Stomach (tissue), 4 donors: Measurements from ENCODE around the gene ADISSP.

Experiments
- EP300 ChIP-seq: sonication (generic); formaldehyde crosslinking; IDR thresholded peaks from one replicate; pipeline ENCODE4 v1.6.1; 2017; ENCODE audit warnings: antibody characterized with exemption
- POLR2A ChIP-seq, 4 donors: fragments of 450-650 bp; IDR thresholded peaks; one replicate each; pipeline ENCODE4 v1.6.1; 2016; ENCODE audit warnings: antibody characterized with exemption in 4 of 4, control low read depth in 2 of 4, mild to moderate bottlenecking in 1 of 4, moderate library complexity in 1 of 4
- POLR2AphosphoS5 ChIP-seq, 3 donors: sonication (generic); formaldehyde crosslinking; IDR thresholded peaks; one replicate each; pipeline ENCODE4 v1.6.1; 2016; ENCODE audit warnings: antibody characterized with exemption in 3 of 3
- TF ChIP-seq, protein P1 (sequence below), 7 experiments: fragments of 450-650 bp in 4 of 7; fragments of 200-600 bp in 3 of 7; sonication (generic) in 3 of 7; IDR thresholded peaks; one replicate each; pipeline ENCODE4 v1.5.1; 2016 to 2019; ENCODE audit warnings: antibody characterized with exemption in 7 of 7, control low read depth in 2 of 7, mild to moderate bottlenecking in 1 of 7

DNA sequence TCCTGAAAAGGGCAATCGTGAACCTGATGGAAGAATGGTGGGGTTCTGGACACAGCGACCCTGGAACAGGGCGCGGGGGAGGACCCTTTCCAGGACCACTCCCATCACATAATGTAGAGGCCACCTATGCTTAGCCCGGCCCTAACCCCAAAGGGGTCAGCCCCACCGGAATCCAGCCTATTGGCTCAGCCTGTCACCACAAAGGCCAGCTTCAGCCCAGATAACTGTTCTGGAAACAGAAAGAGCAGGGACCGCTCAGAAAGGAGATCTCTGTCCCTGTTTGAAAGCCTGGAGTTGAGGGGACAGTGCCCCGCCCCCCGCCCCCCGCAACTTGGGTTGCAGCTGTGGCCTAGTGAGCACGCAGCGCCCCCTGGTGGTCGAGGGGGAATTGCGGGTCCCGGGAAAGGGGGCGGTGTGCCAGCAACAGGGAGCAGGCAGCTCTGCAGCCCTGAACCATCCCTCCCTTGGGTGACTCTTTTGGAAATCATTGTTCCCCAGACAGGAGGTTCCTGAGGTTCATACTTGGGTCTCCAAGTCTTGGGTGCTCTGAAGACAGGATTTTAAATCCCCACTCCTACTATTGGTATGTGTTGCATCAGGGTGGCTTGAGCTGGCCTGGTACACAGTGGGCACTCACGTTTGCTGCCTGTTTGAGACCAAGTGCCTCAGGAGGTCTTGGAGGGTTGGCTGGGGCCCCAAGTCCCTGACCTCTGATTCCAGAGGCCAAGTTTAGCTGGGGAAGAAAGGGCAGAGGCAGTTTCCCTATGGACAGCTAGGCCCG, 56.7 kb downstream of the ADISSP start:
- TF ChIP-seq POLR2A (IDR thresholded peaks at IDR 0.05) (no peak), EP300 (no peak), POLR2AphosphoS5 (IDR thresholded peaks at IDR 0.05) (peak in 1 of 3 donors; percentile 23)
- TF ChIP-seq, protein P1, sequence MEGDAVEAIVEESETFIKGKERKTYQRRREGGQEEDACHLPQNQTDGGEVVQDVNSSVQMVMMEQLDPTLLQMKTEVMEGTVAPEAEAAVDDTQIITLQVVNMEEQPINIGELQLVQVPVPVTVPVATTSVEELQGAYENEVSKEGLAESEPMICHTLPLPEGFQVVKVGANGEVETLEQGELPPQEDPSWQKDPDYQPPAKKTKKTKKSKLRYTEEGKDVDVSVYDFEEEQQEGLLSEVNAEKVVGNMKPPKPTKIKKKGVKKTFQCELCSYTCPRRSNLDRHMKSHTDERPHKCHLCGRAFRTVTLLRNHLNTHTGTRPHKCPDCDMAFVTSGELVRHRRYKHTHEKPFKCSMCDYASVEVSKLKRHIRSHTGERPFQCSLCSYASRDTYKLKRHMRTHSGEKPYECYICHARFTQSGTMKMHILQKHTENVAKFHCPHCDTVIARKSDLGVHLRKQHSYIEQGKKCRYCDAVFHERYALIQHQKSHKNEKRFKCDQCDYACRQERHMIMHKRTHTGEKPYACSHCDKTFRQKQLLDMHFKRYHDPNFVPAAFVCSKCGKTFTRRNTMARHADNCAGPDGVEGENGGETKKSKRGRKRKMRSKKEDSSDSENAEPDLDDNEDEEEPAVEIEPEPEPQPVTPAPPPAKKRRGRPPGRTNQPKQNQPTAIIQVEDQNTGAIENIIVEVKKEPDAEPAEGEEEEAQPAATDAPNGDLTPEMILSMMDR (IDR thresholded peaks at IDR 0.05): peak in 6 of 7 experiments; percentile 36 to 96 (median 86)
